UCSD-AML1 (cell line): ENCODE results near the gene NENF.
"Not testable (repeated sequence)": the region's sequence is repeated elsewhere in the genome, so short reads cannot be mapped to it uniquely, and the experiment has no call there.

Experiments
- DNase-seq: peaks from one replicate; lab custom pipeline; 2025; ENCODE audit not compliant: unreplicated experiment; lab: John Stamatoyannopoulos, UW

Gene NENF

DNA sequence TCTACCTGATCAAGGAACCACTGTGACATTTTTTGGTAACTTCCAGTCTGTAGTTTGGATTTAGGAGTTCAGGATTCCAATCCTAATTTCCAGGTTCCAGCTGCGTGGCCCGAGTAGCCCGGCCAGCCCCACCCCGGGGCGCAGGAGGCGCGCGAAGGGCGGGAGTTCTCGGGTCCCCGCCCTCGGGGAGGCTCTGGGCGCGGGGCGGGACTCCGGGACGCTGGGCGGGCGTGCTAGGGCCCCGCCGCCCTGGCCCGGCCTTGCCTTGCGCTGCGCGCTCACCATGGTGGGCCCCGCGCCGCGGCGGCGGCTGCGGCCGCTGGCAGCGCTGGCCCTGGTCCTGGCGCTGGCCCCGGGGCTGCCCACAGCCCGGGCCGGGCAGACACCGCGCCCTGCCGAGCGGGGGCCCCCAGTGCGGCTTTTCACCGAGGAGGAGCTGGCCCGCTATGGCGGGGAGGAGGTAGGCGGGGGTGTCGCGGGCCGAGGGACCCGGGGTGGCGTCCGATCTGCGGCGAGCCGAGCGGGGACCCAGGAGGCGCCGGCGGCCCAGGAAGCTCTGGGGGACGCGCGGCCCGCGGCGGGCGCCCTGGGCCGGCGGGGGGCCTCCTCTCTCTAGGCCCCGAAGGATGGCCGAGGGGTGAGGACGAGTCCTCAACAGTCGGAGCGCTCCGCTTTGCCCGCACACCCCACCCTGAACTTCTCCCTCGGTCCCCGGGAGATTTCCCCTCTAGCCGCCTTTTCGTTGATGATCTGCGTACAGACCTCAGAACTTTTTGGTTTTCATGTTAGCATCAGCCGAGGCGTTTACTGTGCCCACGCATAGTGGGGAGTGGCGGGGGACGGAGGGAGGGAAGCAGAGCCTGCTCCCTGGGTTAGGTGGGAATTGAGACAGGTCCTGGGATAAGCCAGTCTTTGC, at the start of gene NENF:
Gene NENF, plus strand, starts transcription at position 260 of the 916 bp plus-strand sequence. Its CDS starts 24 bp downstream, at position 284.
- DNase-seq, result peak; percentile 87

- no peak for DNase-seq
Measured at GRCh38 chr1:212386029-212386428, 46.7 kb upstream of the NENF start.

GRCh38 chr1:212388985-212389716, 43.6 kb upstream of the NENF start:
- DNase-seq, result no peak

- DNase-seq, result not testable (repeated sequence)
Measured at GRCh38 chr1:212395678-212396437, 36.9 kb upstream of the NENF start.

GRCh38 chr1:212396638-212397037, 36.1 kb upstream of the NENF start:
- DNase-seq, result no peak

- DNase-seq, result no peak
Measured at GRCh38 chr1:212397171-212397570, 35.5 kb upstream of the NENF start.

GRCh38 chr1:212401042-212401441, 31.7 kb upstream of the NENF start:
- no peak for DNase-seq

GRCh38 chr1:212401838-212402582, 30.7 kb upstream of the NENF start:
- DNase-seq, result no peak

DNA sequence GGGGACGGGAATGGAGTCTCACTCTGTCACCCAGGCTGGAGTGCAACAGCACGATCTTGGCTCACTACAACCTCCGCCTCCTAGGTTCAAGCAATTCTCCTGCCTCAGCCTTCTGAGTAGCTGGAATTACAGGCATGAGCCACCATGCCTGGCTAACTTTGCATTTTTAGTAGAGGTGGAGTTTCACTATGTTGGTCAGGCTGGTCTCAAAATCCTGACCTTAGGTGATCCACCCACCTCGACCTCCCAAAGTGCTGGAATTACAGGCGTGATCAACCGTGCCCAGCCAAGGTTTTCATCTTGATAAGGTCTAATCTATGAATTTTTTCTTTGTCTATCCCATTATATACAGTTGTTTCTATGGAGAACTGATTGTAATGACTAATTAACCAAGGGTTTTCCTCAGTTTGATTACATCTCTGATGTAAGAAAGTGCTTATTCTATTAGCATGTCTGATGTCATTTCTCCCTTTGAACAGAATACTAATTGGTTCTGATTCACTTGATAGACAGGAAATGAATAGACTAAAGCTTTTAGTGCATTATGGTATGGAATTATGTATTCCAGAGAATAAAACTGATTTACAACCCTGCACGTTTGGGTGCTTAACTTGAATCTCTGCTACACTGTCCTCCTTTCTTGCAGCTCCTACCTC, 29.9 kb upstream of the NENF start:
- DNase-seq, result no peak

GRCh38 chr1:212410231-212410820, 22.4 kb upstream of the NENF start:
- DNase-seq, result no peak

DNA sequence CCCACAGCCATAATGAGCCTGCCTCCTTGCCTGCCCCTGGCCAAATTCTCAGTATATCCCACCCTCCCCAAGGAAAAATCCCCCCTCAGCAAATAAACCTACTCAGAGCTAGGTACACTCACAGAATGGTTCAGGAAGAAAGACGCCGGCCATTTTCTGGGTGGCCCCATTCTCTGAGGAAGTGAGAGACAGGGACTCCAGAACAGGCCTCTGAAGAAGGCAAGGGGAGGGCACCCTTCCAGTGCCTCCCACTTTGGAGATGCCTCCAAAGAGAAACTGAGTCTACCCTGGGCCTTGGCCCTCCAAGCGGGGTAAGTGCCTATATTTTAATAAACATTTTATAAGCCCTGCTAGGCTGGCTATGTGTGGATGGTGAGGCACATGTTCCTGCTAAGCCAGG, 20.3 kb upstream of the NENF start:
- DNase-seq, result no peak

DNA sequence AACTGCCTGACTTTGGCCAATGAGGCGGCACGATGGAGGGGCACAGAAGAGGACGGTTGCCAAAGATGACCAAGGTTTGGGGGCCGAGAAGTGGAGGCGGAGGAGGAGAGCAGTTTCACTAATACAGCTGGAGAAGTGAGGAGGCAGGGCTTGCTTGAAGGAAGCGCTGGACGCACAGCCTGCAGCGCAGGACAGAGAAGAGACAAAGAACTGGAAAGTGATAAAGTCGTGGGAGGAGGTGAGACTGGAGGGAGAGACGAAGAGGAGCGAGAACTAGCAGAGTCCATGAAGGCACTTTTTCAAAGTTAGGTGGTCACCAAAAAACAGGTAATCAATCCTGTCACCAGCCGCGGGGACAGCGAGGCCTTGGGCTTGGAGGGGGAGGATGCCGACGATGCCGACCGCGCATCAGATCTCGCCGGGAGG, 18.8 kb upstream of the NENF start:
- DNase-seq, result no peak

- peak; percentile 96 for DNase-seq
Measured at GRCh38 chr1:212414328-212415106, 18.2 kb upstream of the NENF start, which contains the start of gene PACC1. PACC1 (minus strand) TSS chr1:212414886; CDS start chr1:212414757, 129 bp downstream.

DNA sequence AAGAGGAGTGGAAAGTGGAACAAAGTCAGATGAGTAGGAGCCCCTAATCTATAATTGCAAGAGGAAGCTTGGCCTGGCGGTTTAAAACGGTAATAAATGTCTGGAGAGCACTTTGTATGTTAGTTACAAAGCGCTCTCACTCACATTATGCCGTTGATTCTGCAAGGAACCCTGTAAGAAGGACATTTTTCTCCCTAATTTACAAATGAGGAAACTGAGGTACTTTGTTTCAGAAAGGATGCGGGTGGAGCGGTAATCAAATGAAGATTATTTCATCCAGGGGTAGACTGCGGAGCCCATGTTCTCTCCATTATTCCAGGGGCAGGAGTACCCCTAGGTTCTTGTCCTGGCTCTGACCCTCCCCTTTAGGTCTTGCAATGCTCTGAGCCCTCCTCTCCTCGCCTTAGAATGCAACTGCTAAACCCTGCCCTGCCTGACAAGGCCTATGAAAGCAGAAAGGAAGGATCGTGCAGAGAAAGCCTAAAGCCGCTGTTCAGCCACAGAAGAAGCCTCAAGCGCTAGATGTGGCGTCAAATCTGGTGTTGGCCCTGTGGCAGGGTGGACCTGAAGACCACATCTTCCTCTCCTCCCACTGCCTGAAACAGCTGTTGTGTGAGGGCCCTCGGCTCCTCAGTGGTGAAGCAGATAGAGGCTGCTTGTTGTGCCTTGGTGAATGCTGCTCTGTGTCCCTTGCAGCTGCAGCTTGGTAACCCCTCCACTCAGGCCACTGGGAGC, 17.4 kb upstream of the NENF start:
- DNase-seq, result peak; percentile 46

DNA sequence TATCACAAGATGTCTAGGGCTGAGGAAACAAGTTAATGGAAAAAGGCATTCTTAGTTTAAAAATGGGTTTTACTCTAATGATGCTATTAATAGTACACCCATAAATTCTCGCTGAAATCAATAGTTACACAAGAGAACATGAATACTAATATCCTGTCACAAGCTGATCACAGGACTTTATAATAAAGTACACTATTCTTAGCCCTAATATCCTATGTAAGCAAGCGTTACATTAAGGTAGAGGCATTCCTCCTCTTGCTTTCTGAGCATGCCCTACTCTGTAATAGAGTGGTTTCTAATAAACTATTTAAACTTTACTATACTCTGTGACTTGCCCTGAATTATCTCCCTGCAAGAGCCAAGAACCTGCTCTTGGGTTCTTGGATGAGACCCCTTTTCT, 11.6 kb upstream of the NENF start:
- DNase-seq, result no peak

GRCh38 chr1:212423879-212424278, 8.8 kb upstream of the NENF start:
- DNase-seq, result no peak

DNA sequence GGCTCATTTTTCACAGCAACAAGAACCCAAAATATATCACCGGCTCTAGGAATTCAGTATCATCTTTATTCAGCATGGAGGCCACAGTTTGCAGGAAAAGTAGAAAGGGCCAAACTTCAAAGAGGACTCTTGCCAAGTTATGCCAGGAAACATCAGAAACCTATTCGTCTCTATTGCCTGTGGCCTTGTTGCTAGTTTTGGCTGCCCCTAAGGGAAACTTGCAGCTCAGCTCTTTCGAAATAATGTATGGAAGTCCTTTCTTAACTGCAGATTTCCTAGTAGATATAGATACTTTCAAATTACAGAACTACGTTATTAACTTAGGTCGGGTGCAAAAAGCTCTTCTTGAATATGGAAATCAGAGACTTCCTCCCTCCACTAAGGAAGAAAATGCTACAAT, 4.2 kb upstream of the NENF start:
- no peak for DNase-seq

DNA sequence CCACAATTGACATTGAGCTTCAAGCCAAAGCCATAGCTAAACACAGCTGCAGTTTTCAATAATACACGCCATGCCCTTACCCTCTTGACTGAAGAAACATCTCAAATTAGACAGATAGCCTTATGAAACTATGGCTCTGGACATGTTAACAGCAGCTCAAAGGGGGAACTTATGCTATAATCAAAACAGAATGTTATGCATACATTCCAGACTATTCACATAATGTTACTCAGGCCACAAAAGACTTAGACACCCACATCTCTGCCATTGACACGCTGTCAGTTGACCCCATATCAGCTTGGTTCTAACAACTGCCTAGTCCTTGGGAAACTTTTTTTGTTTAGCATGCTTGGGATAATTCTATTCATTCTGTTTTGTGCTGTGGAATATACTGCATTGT, 2.3 kb upstream of the NENF start:
- DNase-seq, result no peak
